ENCODE measurements around the gene DENND5A.

DENND5A gene

GRCh38 chr11:9096427-9096826 is 168.7 kb downstream of the DENND5A start:
- DNase-seq (ENCODE audit: low spot score): no peak

DNA sequence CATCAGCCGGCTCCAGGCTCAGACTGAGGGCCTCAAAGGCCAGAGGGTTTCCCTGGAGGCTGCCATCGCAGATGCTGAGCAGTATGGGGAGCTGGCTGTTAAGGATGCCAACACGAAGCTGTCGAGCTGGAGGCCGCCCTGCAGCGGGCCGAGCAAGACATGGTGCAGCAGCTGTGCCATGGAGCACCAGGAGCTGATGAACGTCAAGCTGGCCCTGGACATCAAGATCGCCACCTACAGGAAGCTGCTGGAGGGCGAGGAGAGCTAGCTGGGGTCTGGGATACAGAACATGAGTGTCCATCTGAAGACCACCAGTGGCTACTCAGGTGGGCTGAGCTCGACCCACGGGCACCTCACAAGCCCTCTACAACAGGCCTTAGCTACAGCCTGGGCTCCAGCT is 169.7 kb downstream of the DENND5A start:
- no peak for DNase-seq (ENCODE audit: low spot score)

DNA sequence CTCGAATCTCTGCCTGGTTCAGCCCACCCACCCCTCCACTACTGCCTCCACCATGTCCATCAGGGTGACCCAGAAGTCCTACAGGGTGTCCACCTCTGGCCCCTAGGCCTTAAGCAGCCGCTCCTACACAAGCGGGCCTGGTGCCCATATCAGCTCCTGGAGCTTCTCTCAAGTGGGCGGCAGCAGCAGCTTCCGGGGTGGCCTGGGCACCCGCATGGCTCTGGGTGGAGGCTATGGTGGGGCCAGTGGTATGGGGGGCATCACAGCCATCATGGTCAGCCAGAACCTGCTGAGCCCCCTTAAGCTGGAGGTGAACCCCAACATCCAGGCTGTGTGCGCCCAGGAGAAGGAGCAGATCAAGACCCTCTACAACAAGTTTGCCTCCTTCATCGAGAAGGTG is 170.7 kb downstream of the DENND5A start:
- DNase-seq (ENCODE audit: low spot score): no peak

- no peak for DNase-seq (ENCODE audit: low spot score)
Observed at GRCh38 chr11:9092853-9093778, 172.0 kb downstream of the DENND5A start.

- no peak for DNase-seq (ENCODE audit: low spot score)
Observed at GRCh38 chr11:9092072-9092471, 173.1 kb downstream of the DENND5A start.

DNA sequence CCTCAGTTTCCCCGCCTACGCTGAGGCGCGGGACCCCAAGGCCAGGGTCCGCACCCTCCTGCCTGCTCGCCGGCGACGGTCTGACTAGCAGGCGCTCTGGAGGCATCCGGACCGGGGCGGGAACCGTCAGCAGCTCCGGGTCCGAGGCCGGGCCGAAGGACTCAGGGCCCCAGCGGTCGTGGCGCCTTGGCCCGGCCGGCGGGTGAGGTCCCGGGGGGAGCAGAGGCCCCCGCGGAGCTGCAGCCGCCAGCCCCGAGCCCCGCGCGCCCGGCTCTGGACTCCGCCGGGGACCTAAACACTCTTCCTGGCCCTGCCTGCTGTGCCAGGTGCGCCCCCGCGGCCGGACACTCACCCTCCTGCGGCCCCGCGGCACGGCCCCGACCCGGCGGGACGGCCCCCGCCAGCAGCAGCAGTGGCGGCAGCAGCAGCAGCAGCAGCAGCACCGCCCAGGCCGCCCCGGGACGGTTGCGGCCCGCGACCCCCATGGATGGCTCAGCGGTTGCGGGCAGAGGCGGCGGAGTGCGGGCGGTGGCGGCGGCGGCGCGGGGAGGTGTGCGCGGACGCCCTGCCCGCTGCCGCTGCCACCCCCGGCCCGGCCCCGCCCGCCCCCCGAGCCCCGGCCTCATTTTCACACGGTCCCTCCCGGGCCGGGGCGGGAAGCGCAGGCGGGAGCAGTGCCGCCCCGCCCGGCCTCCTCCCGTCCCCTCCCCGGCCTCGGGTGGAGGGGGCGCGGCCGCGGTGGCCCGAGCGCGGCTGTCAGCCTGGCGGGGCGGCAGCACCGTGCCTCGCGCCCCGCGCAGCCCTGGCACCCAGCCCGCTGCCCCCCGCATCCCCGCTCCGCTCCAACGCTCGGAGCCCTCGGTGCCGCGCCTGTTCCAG is 173.9 kb downstream of the DENND5A start, which contains the start of gene SCUBE2:
SCUBE2 (minus strand) TSS at position 556 of the 879 bp plus-strand sequence; CDS start at position 485, 71 bp downstream.
- no peak for DNase-seq (ENCODE audit: low spot score)

DNA sequence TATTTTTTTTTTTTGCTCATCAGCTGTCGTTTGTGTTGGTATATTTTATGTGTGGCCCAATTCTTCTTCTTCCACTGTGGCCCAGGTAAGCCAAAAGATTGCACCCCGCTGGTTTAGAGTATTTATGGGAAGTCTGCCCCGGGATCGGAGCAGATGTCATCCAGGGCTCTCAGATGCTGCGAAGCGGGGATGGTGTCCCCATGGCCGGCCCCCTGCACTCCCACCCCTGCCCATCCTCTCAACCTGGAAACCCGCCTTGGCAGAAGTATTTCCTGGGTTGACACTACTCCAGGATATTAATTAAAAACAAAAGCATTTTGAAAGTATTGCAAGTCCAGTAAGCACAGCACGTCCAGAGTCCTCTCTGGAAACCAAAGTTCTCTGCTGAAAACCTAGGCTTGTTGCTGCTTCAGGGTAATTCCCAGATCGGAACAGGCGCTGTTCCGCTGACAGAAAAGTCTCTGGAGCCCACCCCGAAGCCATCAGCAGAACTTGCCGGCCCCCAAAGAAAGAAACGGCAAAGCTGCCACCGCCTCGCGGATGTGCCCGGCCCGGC is 174.6 kb downstream of the DENND5A start:
- DNase-seq (ENCODE audit: low spot score): no peak

GRCh38 chr11:9089636-9090035 is 175.5 kb downstream of the DENND5A start:
- DNase-seq (ENCODE audit: low spot score): no peak

DNA sequence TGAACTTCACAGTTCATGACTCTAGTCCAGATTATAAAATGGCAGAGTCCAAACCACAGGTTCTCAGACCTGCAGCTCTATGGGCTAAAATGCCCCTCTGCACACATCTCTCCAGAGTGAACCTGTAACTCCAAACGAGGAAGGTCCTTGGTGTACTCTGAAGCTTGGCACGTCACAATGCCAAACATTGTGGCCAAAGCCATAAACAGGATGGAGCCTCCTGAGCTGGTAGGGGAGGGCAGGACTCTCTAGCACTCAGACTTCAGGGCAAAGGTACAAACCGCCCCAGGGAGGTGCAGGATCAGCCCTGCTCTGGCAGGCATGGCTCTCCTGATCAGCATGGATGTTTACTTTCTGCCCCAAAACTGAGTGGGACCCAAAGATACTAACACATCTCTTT is 176.1 kb downstream of the DENND5A start:
- no peak for DNase-seq (ENCODE audit: low spot score)
